Measurements from ENCODE around the gene UNKL.
"Not testable (repeated sequence)": the region's sequence is repeated elsewhere in the genome, so short reads cannot be mapped to it uniquely, and the experiment has no call there.

- TF ChIP-seq, protein P1, sequence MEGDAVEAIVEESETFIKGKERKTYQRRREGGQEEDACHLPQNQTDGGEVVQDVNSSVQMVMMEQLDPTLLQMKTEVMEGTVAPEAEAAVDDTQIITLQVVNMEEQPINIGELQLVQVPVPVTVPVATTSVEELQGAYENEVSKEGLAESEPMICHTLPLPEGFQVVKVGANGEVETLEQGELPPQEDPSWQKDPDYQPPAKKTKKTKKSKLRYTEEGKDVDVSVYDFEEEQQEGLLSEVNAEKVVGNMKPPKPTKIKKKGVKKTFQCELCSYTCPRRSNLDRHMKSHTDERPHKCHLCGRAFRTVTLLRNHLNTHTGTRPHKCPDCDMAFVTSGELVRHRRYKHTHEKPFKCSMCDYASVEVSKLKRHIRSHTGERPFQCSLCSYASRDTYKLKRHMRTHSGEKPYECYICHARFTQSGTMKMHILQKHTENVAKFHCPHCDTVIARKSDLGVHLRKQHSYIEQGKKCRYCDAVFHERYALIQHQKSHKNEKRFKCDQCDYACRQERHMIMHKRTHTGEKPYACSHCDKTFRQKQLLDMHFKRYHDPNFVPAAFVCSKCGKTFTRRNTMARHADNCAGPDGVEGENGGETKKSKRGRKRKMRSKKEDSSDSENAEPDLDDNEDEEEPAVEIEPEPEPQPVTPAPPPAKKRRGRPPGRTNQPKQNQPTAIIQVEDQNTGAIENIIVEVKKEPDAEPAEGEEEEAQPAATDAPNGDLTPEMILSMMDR (IDR thresholded peaks at IDR 0.05 in 8 of 11, conservative IDR thresholded peaks at IDR 0.05 in 3 of 11), result not testable (repeated sequence)
- TF ChIP-seq POLR2A (IDR thresholded peaks at IDR 0.05), result not testable (repeated sequence)
Observed at GRCh38 chr16:1439699-1440074, 25.2 kb upstream of the UNKL start.
